ENCODE measurements around the gene OAT.

Gene OAT

GRCh38 chr10:124418726-124419501, at the start of gene OAT:
OAT (minus strand) TSS chr10:124418923; CDS start chr10:124412171, 6,752 bp downstream.
- in situ Hi-C loops (cut with HindIII; ENCODE audit: low pct_ligation_motif_present, low pct_unique_long_range_greater_than_20kb, low sequenced_read_pairs), result no loop called here
- peak; percentile 98 for DNase-seq

DNA sequence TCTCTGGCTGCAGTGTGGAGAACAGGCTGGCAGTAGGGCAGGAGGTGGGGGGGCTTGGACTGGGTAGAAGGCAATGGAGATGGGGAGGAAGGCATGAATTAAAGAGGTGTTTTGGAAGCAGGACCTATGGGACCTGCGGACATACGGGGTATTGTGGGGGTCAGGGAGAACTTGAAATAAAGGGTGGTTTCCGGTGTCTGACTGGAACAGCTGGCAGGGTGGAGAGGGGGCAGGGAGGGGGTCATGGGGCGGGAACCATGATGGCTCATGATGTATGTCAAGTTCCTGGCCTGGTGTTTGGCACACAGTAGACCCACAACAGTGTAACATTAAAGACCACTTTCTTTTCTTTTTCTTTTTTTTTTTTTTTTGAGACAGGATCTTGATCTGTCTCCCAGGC, 48.4 kb upstream of the OAT start:
- in situ Hi-C loops (cut with HindIII; ENCODE audit: low pct_ligation_motif_present, low pct_unique_long_range_greater_than_20kb, low sequenced_read_pairs), result no loop called here
- DNase-seq, result no peak

- in situ Hi-C loops (cut with HindIII; ENCODE audit: low pct_ligation_motif_present, low pct_unique_long_range_greater_than_20kb, low sequenced_read_pairs), result no loop called here
- DNase-seq, result no peak
These were observed 47.2 kb upstream of the OAT start for GRCh38 chr10:124465777-124466488.

GRCh38 chr10:124465003-124465776, 46.5 kb upstream of the OAT start:
- in situ Hi-C loops (cut with HindIII; ENCODE audit: low pct_ligation_motif_present, low pct_unique_long_range_greater_than_20kb, low sequenced_read_pairs), result no loop called here
- no peak for DNase-seq

GRCh38 chr10:124464028-124464965, 45.6 kb upstream of the OAT start:
- DNase-seq, result no peak
- in situ Hi-C loops (cut with HindIII; ENCODE audit: low pct_ligation_motif_present, low pct_unique_long_range_greater_than_20kb, low sequenced_read_pairs), result no loop called here

DNA sequence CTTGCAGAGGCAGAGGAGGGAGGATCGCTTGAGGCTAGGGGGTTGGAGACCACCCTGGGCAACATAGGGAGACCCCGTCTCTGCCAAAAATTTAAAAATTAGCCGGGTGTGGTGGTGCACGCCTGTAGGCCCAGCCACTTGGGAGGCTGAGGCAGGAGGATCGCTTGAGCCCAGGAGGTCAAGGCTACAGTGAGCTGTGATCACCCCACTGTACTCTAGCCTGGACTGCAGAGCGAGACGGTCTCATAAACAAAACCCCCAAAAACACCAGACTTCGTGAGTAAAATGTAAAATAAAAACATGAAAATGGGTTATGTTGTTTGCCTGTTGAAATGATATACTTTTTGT, 43.6 kb upstream of the OAT start:
- in situ Hi-C loops (cut with HindIII; ENCODE audit: low pct_ligation_motif_present, low pct_unique_long_range_greater_than_20kb, low sequenced_read_pairs), result no loop called here
- no peak for DNase-seq

DNA sequence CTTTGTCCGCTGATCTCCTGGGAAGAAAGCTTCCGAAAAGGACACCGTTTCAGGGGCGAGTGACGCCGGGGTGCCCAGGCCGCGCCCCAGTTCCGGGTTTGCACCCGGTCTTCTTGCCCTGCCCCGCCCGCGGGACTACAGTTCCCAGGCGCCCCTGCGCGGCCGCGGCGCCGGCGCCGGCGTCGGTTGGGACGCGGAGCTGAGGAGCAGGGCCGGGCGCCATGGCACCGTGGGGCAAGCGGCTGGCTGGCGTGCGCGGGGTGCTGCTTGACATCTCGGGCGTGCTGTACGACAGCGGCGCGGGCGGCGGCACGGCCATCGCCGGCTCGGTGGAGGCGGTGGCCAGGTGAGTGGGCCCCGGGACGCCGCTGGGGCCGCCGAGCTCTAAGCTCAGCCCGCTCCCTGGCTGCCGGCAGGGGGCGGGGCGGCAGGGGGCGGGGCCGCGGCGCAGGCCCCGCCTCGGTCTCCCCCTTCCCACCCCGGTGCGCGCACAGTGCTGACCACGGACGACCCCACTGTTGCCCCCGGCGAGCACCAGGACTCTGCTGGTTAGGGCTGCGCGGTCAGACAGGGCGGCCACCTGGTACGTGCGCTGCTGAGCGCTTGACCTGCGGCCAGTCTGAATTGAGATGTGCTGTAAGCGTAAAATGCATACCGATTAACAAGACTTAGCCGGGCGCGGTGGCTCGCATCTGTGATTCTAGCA, 43.1 kb upstream of the OAT start, which contains the start of gene LHPP:
Gene LHPP (plus strand): TSS at position 182 of the 706 bp plus-strand sequence. CDS start 40 bp downstream, at position 222.
- in situ Hi-C loops (cut with HindIII; ENCODE audit: low pct_ligation_motif_present, low pct_unique_long_range_greater_than_20kb, low sequenced_read_pairs), result no loop called here
- peak; percentile 89 for DNase-seq

DNA sequence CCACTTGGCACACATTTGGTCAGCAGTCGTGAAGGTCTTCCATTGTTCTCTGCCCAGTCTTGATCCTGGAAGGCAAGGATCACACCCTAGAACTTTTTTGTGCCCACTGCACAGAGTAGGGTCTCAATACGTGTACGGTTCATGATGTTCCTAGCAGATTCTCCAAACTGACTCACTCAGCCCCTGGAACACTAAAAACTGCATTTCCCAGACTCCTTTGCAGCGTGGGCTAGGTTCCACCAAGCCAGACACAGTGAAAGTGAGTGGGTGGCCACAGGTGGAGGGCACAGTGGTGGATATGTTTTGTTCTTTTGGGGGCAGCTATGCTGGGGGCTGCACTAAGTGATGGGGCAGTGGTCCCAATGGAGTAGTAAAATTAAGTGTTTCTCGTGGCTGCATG, 41.4 kb upstream of the OAT start:
- in situ Hi-C loops (cut with HindIII; ENCODE audit: low pct_ligation_motif_present, low pct_unique_long_range_greater_than_20kb, low sequenced_read_pairs), result no loop called here

DNA sequence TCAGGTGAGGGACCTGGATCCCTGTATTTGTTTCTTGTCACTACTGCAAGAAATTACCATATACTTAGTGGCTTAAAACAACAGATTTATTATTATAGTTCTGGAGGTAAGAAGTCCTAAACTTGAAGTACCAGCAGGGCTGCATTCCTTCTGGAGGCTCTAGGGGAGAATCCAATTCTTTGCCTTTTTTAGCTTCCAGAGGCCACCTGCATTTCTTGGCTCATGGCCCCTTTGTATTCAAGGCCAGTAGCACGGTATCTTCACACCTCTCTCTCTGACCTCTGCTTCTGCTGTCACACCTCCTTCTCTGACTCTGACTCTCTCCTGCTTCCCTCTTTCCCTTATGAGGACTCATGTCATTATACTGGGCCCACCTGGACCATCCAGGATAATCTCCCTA, 40.7 kb upstream of the OAT start:
- DNase-seq, result no peak
- in situ Hi-C loops (cut with HindIII; ENCODE audit: low pct_ligation_motif_present, low pct_unique_long_range_greater_than_20kb, low sequenced_read_pairs), result no loop called here

More for the DNA sequence above, 41.4 kb upstream of the OAT start:
- no peak for DNase-seq

GRCh38 chr10:124458889-124459288, 40.2 kb upstream of the OAT start:
- in situ Hi-C loops (cut with HindIII; ENCODE audit: low pct_ligation_motif_present, low pct_unique_long_range_greater_than_20kb, low sequenced_read_pairs), result no loop called here

DNA sequence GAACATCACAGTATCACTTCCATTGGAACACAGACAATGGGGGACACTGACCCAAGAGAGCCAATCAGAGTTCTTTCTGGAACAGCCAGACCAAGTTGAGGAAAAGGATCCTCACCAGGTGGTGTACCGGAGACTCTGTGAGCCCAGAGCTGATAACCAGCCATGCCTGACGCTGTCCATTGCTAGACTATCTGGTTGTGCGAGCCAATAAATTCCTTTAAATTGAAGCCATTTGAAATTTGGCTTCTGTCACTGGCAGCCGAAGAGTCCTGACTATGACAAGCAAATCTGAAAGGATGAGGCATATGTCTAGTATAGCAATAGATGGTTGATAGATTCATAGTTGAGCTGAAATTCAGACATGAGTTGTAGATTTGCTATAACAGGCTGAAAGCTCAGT, 39.8 kb upstream of the OAT start:
- DNase-seq, result no peak
- in situ Hi-C loops (cut with HindIII; ENCODE audit: low pct_ligation_motif_present, low pct_unique_long_range_greater_than_20kb, low sequenced_read_pairs), result no loop called here

More at GRCh38 chr10:124458889-124459288, 40.2 kb upstream of the OAT start:
- DNase-seq, result no peak

DNA sequence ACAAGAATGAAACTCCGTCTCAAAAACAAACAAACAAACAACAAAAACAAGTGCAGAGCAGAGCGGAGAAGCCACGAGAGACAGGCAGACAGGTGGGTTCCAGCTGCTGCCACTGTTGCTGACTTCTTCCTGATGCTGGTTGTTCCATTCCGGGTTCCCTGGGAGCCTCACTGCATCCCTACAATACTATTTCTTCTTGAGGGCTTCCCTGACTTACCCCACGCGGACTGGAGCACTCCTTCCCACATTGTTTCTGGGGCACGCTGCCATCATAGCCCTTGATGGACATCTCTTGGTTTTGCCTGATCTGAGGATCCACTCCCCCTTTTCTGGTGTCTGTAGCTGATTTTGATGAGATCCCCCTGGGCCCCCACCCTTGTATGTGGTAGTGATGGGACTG, 36.7 kb upstream of the OAT start:
- no peak for DNase-seq
- in situ Hi-C loops (cut with HindIII; ENCODE audit: low pct_ligation_motif_present, low pct_unique_long_range_greater_than_20kb, low sequenced_read_pairs), result no loop called here

- no peak for DNase-seq
- in situ Hi-C loops (cut with HindIII; ENCODE audit: low pct_ligation_motif_present, low pct_unique_long_range_greater_than_20kb, low sequenced_read_pairs), result no loop called here
These were observed 35.4 kb upstream of the OAT start for GRCh38 chr10:124453960-124454610.

DNA sequence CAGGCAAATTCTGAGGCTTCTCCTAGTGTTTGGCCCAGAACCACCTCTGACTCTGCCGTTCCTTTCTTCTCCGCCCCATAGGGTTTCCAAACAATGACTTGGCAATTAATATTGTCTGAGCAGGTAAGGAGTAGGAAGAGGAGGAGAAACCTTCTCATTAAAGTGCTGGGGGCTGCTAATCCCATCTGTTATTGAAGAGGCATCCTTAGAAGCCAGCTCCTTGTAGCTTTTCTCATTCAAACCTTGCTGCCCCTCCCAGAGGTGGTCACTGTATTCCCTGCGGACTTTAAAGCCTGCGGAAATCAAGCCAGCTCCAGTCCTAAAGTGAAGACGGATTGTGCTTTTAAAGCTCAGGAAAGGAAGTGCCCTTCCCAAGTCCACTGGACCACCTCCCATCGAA, 32.6 kb upstream of the OAT start:
- in situ Hi-C loops (cut with HindIII; ENCODE audit: low pct_ligation_motif_present, low pct_unique_long_range_greater_than_20kb, low sequenced_read_pairs), result no loop called here
- DNase-seq, result no peak

DNA sequence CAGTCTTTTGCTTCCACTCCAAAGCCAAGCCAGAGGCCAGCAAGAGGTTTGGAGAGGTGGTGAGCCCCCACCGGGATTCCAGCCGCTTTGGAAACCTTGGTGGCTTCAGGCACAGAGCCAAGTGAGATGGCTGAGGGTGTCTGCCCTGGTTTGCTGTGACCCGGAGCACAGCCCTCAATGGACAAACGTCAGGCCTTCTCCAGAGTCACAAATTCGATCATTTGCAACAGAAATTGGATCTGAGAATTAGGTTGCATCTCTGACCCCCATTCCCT, 32.0 kb upstream of the OAT start:
- in situ Hi-C loops (cut with HindIII; ENCODE audit: low pct_ligation_motif_present, low pct_unique_long_range_greater_than_20kb, low sequenced_read_pairs), result no loop called here
- DNase-seq, result no peak

- in situ Hi-C loops (cut with HindIII; ENCODE audit: low pct_ligation_motif_present, low pct_unique_long_range_greater_than_20kb, low sequenced_read_pairs), result no loop called here
- DNase-seq, result no peak
These were observed 31.5 kb upstream of the OAT start, which contains the start of gene NKX1-2 for GRCh38 chr10:124450012-124450782. NKX1-2 (minus strand) TSS chr10:124450035; CDS start chr10:124449943, 92 bp downstream.
